ENCODE data around the gene RNF126. TPM values are rescaled to one million over a fixed set of nuclear protein-coding genes. Genes with fewer than 3 reads are reported as not detected.
A peak's percentile ranks its signal among the peaks of the same experiment; 100 is the strongest.

RNF126 gene
- total and polyA plus RNA-seq, 2 of the 4 experiments (the other 2 are of a cell fraction): 7.0 to 27.4 TPM

- Histone ChIP-seq H2BK20ac (ENCODE audit: low read depth, low read length) (no peak overlapping the region), H2BK15ac (ENCODE audit: low read depth, low read length) (no peak overlapping the region), H3K4me2 (ENCODE audit: low read depth, low read length) (no peak overlapping the region), H3K4me1 (ENCODE audit: control insufficient read depth, insufficient read depth, low read length) (peaks cover 22% of the 10 kb centered on the region), H4K20me1 (ENCODE audit: insufficient read depth, low read length) (peaks cover 12% of the 10 kb centered on the region), H3K4me3 (ENCODE audit: insufficient read depth, low read depth, low read length) (no peak overlapping the region), H4K5ac (ENCODE audit: low read depth, low read length) (no peak overlapping the region), H3K27me3 (ENCODE audit: control insufficient read depth, insufficient read depth, low read length) (no peaks in the 10 kb centered on the region), H4K91ac (ENCODE audit: insufficient read depth, low read depth, low read length) (no peak overlapping the region), H2BK120ac (ENCODE audit: low read depth, low read length) (no peak overlapping the region), H2BK5ac (ENCODE audit: low read depth, low read length, poor library complexity, severe bottlenecking) (no peak overlapping the region), H2AFZ (replicated peaks; ENCODE audit: low read length, poor library complexity) (no peak overlapping the region), H3K14ac (replicated peaks; ENCODE audit: low read depth, low read length) (no peak overlapping the region), H3K23ac (ENCODE audit: low read depth, low read length) (no peak overlapping the region), H4K8ac (ENCODE audit: low read depth in 2 of 2, low read length in 2 of 2) (no peak overlapping the region), H3K27ac (ENCODE audit: insufficient read depth, low read length) (no peak overlapping the region), H3K9me3 (ENCODE audit: control insufficient read depth, insufficient read depth, low read length) (no peaks in the 10 kb centered on the region), H3K79me1 (ENCODE audit: low read depth in 1 of 2, low read length in 2 of 2) (peaks cover 13 to 30% of the 10 kb centered on the region in 2 experiments; a peak in 3 of 4 replicates), H3K56ac (ENCODE audit: extremely low read depth, insufficient read depth, low read length) (no peak overlapping the region), H3K4ac (ENCODE audit: low read depth, low read length) (no peak overlapping the region), H3K9ac (ENCODE audit: low read depth, low read length) (no peak overlapping the region), H2AK5ac (ENCODE audit: low read depth, low read length) (no peak overlapping the region), H2AK9ac (replicated peaks; ENCODE audit: low read depth, low read length, poor library complexity) (peak overlapping the region; percentile 87), H3K18ac (ENCODE audit: low read depth, low read length) (no peak overlapping the region), H3K9me1 (ENCODE audit: insufficient read depth, low read length) (peaks cover 8% of the 10 kb centered on the region; the same call in 1 of the 2 replicates), H3K36me3 (ENCODE audit: control insufficient read depth, insufficient read depth, low read length) (no peaks in the 10 kb centered on the region)
- intact Hi-C loops (cut with micrococcal nuclease): no loop called here
- dilution Hi-C loops (cut with HindIII; ENCODE audit: low sequenced_read_pairs, unreplicated experiment): no loop called here
- no peak for ATAC-seq (ENCODE audit: low read depth)
- ChIA-PET POLR2A (ENCODE audit: unreplicated experiment) (no interaction called here), CTCF (no interaction called here)
- 84% methylated on average over 20 of the region's 38 CpGs; no CpG with 5 or more reads in 1 of the 2 experiments for WGBS, 2 experiments (ENCODE audit: extremely low coverage in 2 of 2, insufficient read length in 1 of 2)
- BruUV-seq (replicated peaks): no TSS peak
- in situ Hi-C loops (cut with MboI; ENCODE audit: low sequenced_read_pairs): no loop called here
- no peak for DNase-seq
- TF ChIP-seq MXI1 (IDR thresholded peaks at IDR 0.05; ENCODE audit: borderline replicate concordance, low read depth, low read length) (no peak), CHD1 (IDR thresholded peaks at IDR 0.05; ENCODE audit: low read depth, low read length) (no peak), MAFK (IDR thresholded peaks at IDR 0.05; ENCODE audit: low read depth, low read length) (no peak), ELK1 (IDR thresholded peaks at IDR 0.05; ENCODE audit: borderline replicate concordance, low read depth, low read length) (no peak), NFE2L2 (IDR thresholded peaks at IDR 0.05; ENCODE audit: low read depth, low read length) (no peak), POLR2A (IDR thresholded peaks at IDR 0.05; ENCODE audit: low read depth, low read length) (no peak), BHLHE40 (IDR thresholded peaks at IDR 0.05; ENCODE audit: low read depth, low read length) (no peak), CEBPB (IDR thresholded peaks at IDR 0.05; ENCODE audit: low read depth, low read length) (no peak), FOS (IDR thresholded peaks at IDR 0.05; ENCODE audit: low read depth, low read length) (no peak), RAD21 (IDR thresholded peaks at IDR 0.05; ENCODE audit: low read length) (no peak), MAZ (IDR thresholded peaks at IDR 0.05; ENCODE audit: borderline replicate concordance, low read depth, low read length) (no peak)
- TF ChIP-seq, protein P1, sequence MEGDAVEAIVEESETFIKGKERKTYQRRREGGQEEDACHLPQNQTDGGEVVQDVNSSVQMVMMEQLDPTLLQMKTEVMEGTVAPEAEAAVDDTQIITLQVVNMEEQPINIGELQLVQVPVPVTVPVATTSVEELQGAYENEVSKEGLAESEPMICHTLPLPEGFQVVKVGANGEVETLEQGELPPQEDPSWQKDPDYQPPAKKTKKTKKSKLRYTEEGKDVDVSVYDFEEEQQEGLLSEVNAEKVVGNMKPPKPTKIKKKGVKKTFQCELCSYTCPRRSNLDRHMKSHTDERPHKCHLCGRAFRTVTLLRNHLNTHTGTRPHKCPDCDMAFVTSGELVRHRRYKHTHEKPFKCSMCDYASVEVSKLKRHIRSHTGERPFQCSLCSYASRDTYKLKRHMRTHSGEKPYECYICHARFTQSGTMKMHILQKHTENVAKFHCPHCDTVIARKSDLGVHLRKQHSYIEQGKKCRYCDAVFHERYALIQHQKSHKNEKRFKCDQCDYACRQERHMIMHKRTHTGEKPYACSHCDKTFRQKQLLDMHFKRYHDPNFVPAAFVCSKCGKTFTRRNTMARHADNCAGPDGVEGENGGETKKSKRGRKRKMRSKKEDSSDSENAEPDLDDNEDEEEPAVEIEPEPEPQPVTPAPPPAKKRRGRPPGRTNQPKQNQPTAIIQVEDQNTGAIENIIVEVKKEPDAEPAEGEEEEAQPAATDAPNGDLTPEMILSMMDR (conservative IDR thresholded peaks at IDR 0.05; ENCODE audit: low read depth, low read length): no peak
- TF ChIP-seq, protein P2, sequence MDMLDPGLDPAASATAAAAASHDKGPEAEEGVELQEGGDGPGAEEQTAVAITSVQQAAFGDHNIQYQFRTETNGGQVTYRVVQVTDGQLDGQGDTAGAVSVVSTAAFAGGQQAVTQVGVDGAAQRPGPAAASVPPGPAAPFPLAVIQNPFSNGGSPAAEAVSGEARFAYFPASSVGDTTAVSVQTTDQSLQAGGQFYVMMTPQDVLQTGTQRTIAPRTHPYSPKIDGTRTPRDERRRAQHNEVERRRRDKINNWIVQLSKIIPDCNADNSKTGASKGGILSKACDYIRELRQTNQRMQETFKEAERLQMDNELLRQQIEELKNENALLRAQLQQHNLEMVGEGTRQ (IDR thresholded peaks at IDR 0.05; ENCODE audit: low read depth, low read length): no peak
Observed at GRCh38 chr19:674282-675151, 11.5 kb upstream of the RNF126 start.
